Measurements from ENCODE around the gene PFKFB3. TPM values are rescaled to one million over a fixed set of nuclear protein-coding genes. Genes with fewer than 3 reads are reported as not detected.

PFKFB3 gene
- total and polyA plus RNA-seq, 9 of the 15 experiments (the other 6 are each of a cell fraction or from before 2014, with no cell fraction given): 0.46 to 21.6 (median 7.8) TPM

DNA sequence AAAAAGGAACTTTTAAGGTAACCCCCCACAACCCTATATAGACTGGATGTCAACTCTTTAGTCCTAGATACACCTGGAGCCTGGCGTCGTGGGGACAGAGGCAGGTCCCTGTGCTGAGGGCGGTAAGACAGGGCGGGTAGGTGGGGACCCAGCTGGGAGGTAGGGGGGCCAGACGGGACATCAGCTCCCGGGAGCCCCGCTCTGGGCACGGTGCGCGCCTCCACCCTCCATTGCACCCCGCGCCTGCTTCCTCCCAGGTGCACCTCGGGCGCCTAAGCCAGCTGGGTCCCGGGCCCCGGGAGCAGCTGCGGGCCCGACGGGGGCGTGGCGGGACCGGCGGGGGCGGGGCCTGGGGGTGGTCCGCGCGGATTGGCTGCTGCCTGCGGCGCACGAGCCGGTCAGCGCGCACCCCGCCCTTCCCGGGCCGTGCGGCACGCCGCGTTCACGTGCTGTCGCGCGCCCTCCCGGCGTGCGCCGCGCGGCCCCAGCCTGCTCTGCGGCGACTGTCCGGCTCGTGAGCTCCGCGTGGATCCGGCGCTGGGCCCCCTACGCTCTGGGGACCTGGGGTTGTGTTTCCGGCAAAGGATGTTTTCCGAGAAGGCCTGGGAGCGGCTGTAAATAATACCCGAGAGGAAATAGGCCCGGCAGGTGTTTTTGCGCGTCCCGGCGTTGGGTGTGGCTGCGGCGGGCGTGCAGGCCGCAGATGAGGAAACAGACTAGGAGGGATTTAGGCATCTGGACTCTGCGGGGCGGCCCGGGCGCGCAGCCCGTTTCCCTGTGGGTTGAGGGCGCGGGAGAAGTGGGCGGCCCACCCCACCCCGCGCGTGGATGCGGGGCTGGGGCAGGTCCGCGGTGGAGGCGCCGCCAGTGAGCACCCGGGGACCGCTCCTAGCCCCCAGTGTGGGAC, 39.1 kb upstream of the PFKFB3 start (continued):
- 0 out of 2 replicates have a peak, but pooled peaks have one; percentile 15 for TF ChIP-seq PKNOX1 (IDR thresholded peaks at IDR 0.05)
- no peak for TF ChIP-seq KDM2B (CRISPR knock-in tag; IDR thresholded peaks at IDR 0.05)
- TF ChIP-seq, protein P1, sequence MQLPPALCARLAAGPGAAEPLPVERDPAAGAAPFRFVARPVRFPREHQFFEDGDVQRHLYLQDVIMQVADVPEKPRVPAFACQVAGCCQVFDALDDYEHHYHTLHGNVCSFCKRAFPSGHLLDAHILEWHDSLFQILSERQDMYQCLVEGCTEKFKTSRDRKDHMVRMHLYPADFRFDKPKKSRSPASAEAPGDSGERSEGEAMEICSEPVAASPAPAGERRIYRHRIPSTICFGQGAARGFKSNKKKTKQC (CRISPR knock-in tag; IDR thresholded peaks at IDR 0.05): peak; percentile 64; the same call in 1 of the 2 replicates
- no peak for TF ChIP-seq ZNF175 (CRISPR knock-in tag; IDR thresholded peaks at IDR 0.05; ENCODE audit: low read depth)
- TF ChIP-seq, protein P2, sequence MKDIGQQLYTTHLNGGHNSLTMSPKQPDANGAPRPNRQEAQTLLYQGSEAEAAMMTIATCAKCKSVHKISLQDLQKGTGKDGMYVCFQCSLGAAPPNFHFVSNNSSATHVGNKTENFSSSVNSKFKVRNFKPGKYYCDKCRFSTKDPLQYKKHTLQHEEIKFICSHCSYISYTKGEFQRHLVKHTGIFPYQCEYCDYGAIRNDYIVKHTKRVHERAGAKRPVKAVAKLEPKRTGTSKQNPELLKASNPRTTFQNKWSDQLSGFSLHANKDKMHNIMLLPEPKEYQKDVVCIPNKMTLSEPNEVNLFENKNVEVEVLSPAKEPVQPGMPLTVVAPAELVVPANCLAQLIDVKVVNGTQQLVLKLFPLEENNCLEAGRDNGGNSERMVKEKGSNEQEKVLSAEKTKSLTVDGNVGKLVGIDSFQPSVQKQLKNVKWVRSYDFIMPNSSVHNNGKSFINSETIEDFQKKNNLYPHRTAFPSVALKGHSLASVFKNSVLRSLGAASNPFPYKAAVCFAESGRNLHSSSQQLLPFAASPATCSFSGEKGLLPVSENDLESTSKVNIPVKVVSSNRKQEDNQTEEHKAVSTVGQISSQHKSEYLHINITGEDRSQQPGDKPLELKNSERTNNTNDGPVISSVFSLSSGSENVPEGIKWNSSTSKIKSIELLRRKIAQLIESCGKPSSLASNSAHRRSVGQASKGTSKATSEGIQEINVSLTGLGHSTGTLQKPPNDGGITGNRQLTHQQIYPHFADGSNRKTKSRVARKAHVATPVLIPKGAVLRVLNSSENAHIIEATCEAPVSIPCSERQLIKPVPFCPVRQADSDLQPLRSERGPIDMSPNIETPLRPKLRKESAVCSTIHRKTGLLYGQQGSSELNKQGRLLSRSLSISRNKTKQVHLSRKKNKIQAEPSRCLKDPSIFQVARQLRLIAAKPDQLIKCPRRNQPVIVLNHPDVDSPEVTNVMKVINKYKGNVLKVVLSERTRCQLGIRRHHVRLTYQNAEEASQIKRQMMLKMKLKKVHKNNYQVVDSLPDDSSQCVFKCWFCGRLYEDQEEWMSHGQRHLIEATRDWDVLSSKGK (CRISPR knock-in tag; IDR thresholded peaks at IDR 0.05): no peak
- TF ChIP-seq DNMT1 (IDR thresholded peaks at IDR 0.05): no peak
- TF ChIP-seq PHF8 (IDR thresholded peaks at IDR 0.05; ENCODE audit: borderline replicate concordance, low read length): peak; percentile 85
- no peak for TF ChIP-seq ZC3H8 (IDR thresholded peaks at IDR 0.05)
- no peak for TF ChIP-seq POLR3A (IDR thresholded peaks at IDR 0.05; ENCODE audit: borderline replicate concordance, extremely low read depth, insufficient read depth, insufficient read length)
- TF ChIP-seq SMAD1 (IDR thresholded peaks at IDR 0.05; ENCODE audit: low read depth, low read length, partially characterized antibody): peak; percentile 80
- no peak for TF ChIP-seq TSC22D4 (tag; IDR thresholded peaks at IDR 0.05)
- TF ChIP-seq ZNF764 (CRISPR knock-in tag; IDR thresholded peaks at IDR 0.05; ENCODE audit: low read depth): no peak
- TF ChIP-seq CBFA2T2 (conservative IDR thresholded peaks at IDR 0.05): peak; percentile 53; the same call in 1 of the 2 replicates
- peak; percentile 46; the same call in 1 of the 2 replicates for TF ChIP-seq TEAD4 (IDR thresholded peaks at IDR 0.05; ENCODE audit: low read length)
- TF ChIP-seq TEAD4 (CRISPR knock-in tag; IDR thresholded peaks at IDR 0.05; ENCODE audit: borderline replicate concordance): no peak
- peak; percentile 36 for TF ChIP-seq FIP1L1 (IDR thresholded peaks at IDR 0.05; ENCODE audit: low read depth, low read length, poor library complexity, severe bottlenecking)
- TF ChIP-seq HCFC1 (IDR thresholded peaks at IDR 0.05; ENCODE audit: low read depth, low read length): peak; percentile 67
- peak; percentile 99 for TF ChIP-seq CCNT2 (IDR thresholded peaks at IDR 0.05; ENCODE audit: borderline replicate concordance, extremely low read depth, insufficient read length, low read depth, low read length)
- TF ChIP-seq, protein P3, sequence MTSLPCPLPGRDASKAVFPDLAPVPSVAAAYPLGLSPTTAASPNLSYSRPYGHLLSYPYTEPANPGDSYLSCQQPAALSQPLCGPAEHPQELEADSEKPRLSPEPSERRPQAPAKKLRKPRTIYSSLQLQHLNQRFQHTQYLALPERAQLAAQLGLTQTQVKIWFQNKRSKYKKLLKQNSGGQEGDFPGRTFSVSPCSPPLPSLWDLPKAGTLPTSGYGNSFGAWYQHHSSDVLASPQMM (CRISPR knock-in tag; IDR thresholded peaks at IDR 0.05): no peak
- no peak; a peak in 1 of 3 replicates for TF ChIP-seq CBX3 (IDR thresholded peaks at IDR 0.05; ENCODE audit: borderline replicate concordance in 1 of 2, low read length in 2 of 2)
- peak; percentile 84 for TF ChIP-seq CREM (IDR thresholded peaks at IDR 0.05; ENCODE audit: low read depth)
- peak; percentile 58; the same call in 1 of the 2 replicates for TF ChIP-seq ATF7 (IDR thresholded peaks at IDR 0.05)
- TF ChIP-seq SMARCA5 (IDR thresholded peaks at IDR 0.05): no peak
